H9 (cell line): ENCODE results near the gene KLK7. TPM values are rescaled to one million over a fixed set of nuclear protein-coding genes. Genes with fewer than 3 reads are reported as not detected.

ENCODE experiments used
- DNase-seq: peaks from one replicate; pipeline ENCODE4 v3.0.0-alpha.2; 2017
- H2AFZ ChIP-seq: one replicate; pipeline ENCODE4 v1.6.1; 2013; ENCODE audit warnings: mild to moderate bottlenecking, low read length, control low read depth, moderate library complexity
- H2AK5ac ChIP-seq: 2 replicates; pipeline ENCODE4 v1.6.1; 2013; ENCODE audit warnings: low read length, control low read depth, mixed read lengths; ENCODE audit not compliant: insufficient read length
- H2BK120ac ChIP-seq: one replicate; pipeline ENCODE4 v1.6.1; 2013; ENCODE audit warnings: low read depth, mild to moderate bottlenecking, low read length, control low read depth, inconsistent platforms; ENCODE audit not compliant: poor library complexity, severe bottlenecking
- H2BK12ac ChIP-seq: 2 replicates; pipeline ENCODE4 v1.6.1; 2013; ENCODE audit warnings: low read length, control low read depth, mixed read lengths, low read depth; ENCODE audit not compliant: insufficient read length
- H2BK15ac ChIP-seq: 2 replicates; pipeline ENCODE4 v1.6.1; 2013; ENCODE audit warnings: low read depth, low read length, control low read depth
- H2BK20ac ChIP-seq: one replicate; pipeline ENCODE4 v1.6.1; 2013; ENCODE audit warnings: low read depth, mild to moderate bottlenecking, low read length, control low read depth, inconsistent platforms; ENCODE audit not compliant: poor library complexity, severe bottlenecking
- H2BK5ac ChIP-seq: 2 replicates; pipeline ENCODE4 v1.6.1; 2013; ENCODE audit warnings: low read length, control low read depth, mixed read lengths; ENCODE audit not compliant: insufficient read length
- H3K14ac ChIP-seq: 2 replicates; pipeline ENCODE4 v1.6.1; 2013; ENCODE audit warnings: low read length, control low read depth; ENCODE audit not compliant: insufficient read depth
- H3K18ac ChIP-seq: 2 replicates; pipeline ENCODE4 v1.6.1; 2013; ENCODE audit warnings: low read depth, mild to moderate bottlenecking, mixed read lengths, low read length, control low read depth; ENCODE audit not compliant: insufficient read length
- H3K23ac ChIP-seq: 2 replicates; pipeline ENCODE4 v1.6.1; 2013; ENCODE audit warnings: low read length, control low read depth, mixed read lengths, low read depth; ENCODE audit not compliant: insufficient read length
- H3K23me2 ChIP-seq: 2 replicates; pipeline ENCODE4 v1.6.1; 2013; ENCODE audit warnings: low read depth, mild to moderate bottlenecking, mixed read lengths, low read length, control low read depth; ENCODE audit not compliant: insufficient read length, poor library complexity, severe bottlenecking
- H3K27ac ChIP-seq: 2 replicates; pipeline ENCODE4 v1.5.1; 2013; ENCODE audit warnings: low read length, control low read depth, mixed read lengths, low read depth; ENCODE audit not compliant: insufficient read length
- H3K27me3 ChIP-seq: 2 replicates; pipeline ENCODE4 v1.6.1; 2013; ENCODE audit warnings: low read length, control low read depth, inconsistent platforms; ENCODE audit not compliant: insufficient read depth
- H3K4ac ChIP-seq: 2 replicates; pipeline ENCODE4 v1.6.1; 2013; ENCODE audit warnings: low read depth, mild to moderate bottlenecking, control low read depth, inconsistent platforms, low read length, moderate library complexity
- H3K4me1 ChIP-seq: 2 replicates; pipeline ENCODE4 v1.6.1; 2013; ENCODE audit warnings: low read length, control low read depth, inconsistent platforms; ENCODE audit not compliant: insufficient read depth
- H3K4me2 ChIP-seq: 2 replicates; pipeline ENCODE4 v1.6.1; 2013; ENCODE audit warnings: low read length, control low read depth, mixed read lengths; ENCODE audit not compliant: insufficient read length, insufficient read depth
- H3K56ac ChIP-seq: 2 replicates; pipeline ENCODE4 v1.6.1; 2013; ENCODE audit warnings: low read depth, mild to moderate bottlenecking, mixed read lengths, low read length, control low read depth; ENCODE audit not compliant: insufficient read length
- H3K79me1 ChIP-seq: 2 replicates; pipeline ENCODE4 v1.6.1; 2013; ENCODE audit warnings: low read depth, mild to moderate bottlenecking, moderate library complexity, low read length, control low read depth, inconsistent platforms; ENCODE audit not compliant: insufficient read depth, poor library complexity, severe bottlenecking
- H3K79me2 ChIP-seq: 2 replicates; pipeline ENCODE4 v1.6.1; 2013; ENCODE audit warnings: low read length, control low read depth, inconsistent platforms; ENCODE audit not compliant: insufficient read depth
- H3K9ac ChIP-seq: 2 replicates; pipeline ENCODE4 v1.6.1; 2013; ENCODE audit warnings: low read length, control low read depth, mixed read lengths; ENCODE audit not compliant: insufficient read length; ENCODE audit errors: extremely low read depth
- H3K9me3 ChIP-seq: one replicate; pipeline ENCODE4 v1.6.1; 2013; ENCODE audit warnings: low read depth, low read length, inconsistent platforms; ENCODE audit not compliant: control insufficient read depth
- H3T11ph ChIP-seq: one replicate; pipeline ENCODE4 v1.6.1; 2013; ENCODE audit warnings: mild to moderate bottlenecking, low read length, control low read depth, inconsistent platforms
- H4K20me1 ChIP-seq: one replicate; pipeline ENCODE4 v1.6.1; 2013; ENCODE audit not compliant: control insufficient read depth, insufficient read length, insufficient read depth
- H4K5ac ChIP-seq: 2 replicates; pipeline ENCODE4 v1.6.1; 2013; ENCODE audit warnings: low read depth, mild to moderate bottlenecking, mixed read lengths, low read length, control low read depth; ENCODE audit not compliant: insufficient read length
- H4K8ac ChIP-seq: replicated peaks from 2 replicates; pipeline ENCODE4 v1.6.1; 2013; ENCODE audit warnings: low read length, control low read depth, mixed read lengths, low read depth; ENCODE audit not compliant: insufficient read length
- H4K91ac ChIP-seq: 2 replicates; pipeline ENCODE4 v1.6.1; 2013; ENCODE audit warnings: low read depth, mild to moderate bottlenecking, moderate library complexity, mixed read lengths, low read length, control low read depth; ENCODE audit not compliant: insufficient read length
- H3K27ac Mint-ChIP-seq, 3 experiments: 2 replicates in 2 of 3; 3 replicates in 1 of 3; pipeline ENCODE4 v1.8.0; 2020 to 2021; ENCODE audit warnings: mixed read lengths in 3 of 3, mild to moderate bottlenecking in 1 of 3, moderate library complexity in 1 of 3
- H3K27me3 Mint-ChIP-seq: 2 replicates; pipeline ENCODE4 v1.8.0; 2021; ENCODE audit warnings: low read depth, mild to moderate bottlenecking, moderate library complexity, mixed read lengths
- H3K36me3 Mint-ChIP-seq, 3 experiments: 2 replicates in 2 of 3; 3 replicates in 1 of 3; pipeline ENCODE4 v1.8.0; 2020 to 2021; ENCODE audit warnings: low read depth in 3 of 3, mixed read lengths in 3 of 3; ENCODE audit not compliant: insufficient read depth in 1 of 3
- H3K4me1 Mint-ChIP-seq, 2 experiments: 2 replicates each; pipeline ENCODE4 v1.8.0; 2020; ENCODE audit warnings: mixed read lengths in 2 of 2
- H3K4me3 Mint-ChIP-seq, 2 experiments: 2 replicates in 1 of 2; 3 replicates in 1 of 2; pipeline ENCODE4 v1.8.0; 2020 to 2021; ENCODE audit warnings: mild to moderate bottlenecking in 2 of 2, mixed read lengths in 2 of 2, moderate library complexity in 1 of 2
- H3K9me3 Mint-ChIP-seq, 2 experiments: 2 replicates in 1 of 2; 3 replicates in 1 of 2; pipeline ENCODE4 v1.8.0; 2020; ENCODE audit warnings: mild to moderate bottlenecking in 2 of 2, mixed read lengths in 2 of 2, moderate library complexity in 1 of 2
- CTCF ChIP-seq: fragments of 200-600 bp; sonication (generic); conservative IDR thresholded peaks from 3 replicates; pipeline ENCODE4 v1.8.0; 2021; ENCODE audit warnings: antibody characterized with exemption, mild to moderate bottlenecking
- WGBS: extraction: QIAGEN DNeasy Blood & Tissue Kit; methylation state at CpG from one replicate; pipeline ENCODE4 v1.1.7; 2013; ENCODE audit warnings: missing lambda C conversion rate, low lambda C conversion rate, mixed read lengths; ENCODE audit not compliant: insufficient read length; ENCODE audit errors: extremely low coverage; 5-methylcytosine and 5-hydroxymethylcytosine counted together
- total RNA-seq: library from RNA; stranded (reverse); gene quantifications from 2 replicates; pipeline ENCODE4 v1.2.1, GENCODE V29; 2021

Gene KLK7
- total RNA-seq, 1 experiment from 2014 or later = 0.52 TPM

GRCh38 chr19:50933640-50934039, 50.1 kb downstream of the KLK7 start:
- Histone ChIP-seq H3K27ac (no peak overlapping the region), H2BK20ac (no peak overlapping the region), H3K27me3 (no peaks in the 10 kb centered on the region), H3K9me3 (no peaks in the 10 kb centered on the region), H3K4ac (no peak overlapping the region), H4K20me1 (no peaks in the 10 kb centered on the region), H2BK5ac (no peak overlapping the region), H2BK15ac (no peak overlapping the region), H3K23ac (no peak overlapping the region), H3K18ac (no peak overlapping the region), H4K8ac (no peak overlapping the region), H3K4me2 (no peak overlapping the region), H3K14ac (no peak overlapping the region), H3K23me2 (no peaks in the 10 kb centered on the region), H2AFZ (no peak overlapping the region), H3K79me2 (no peaks in the 10 kb centered on the region), H3K4me1 (no peaks in the 10 kb centered on the region), H2AK5ac (no peak overlapping the region), H4K5ac (peak overlapping the region; percentile 60), H4K91ac (no peak overlapping the region), H2BK120ac (no peak overlapping the region), H3K79me1 (no peaks in the 10 kb centered on the region), H2BK12ac (no peak overlapping the region), H3T11ph (no peak overlapping the region), H3K9ac (no peak overlapping the region), H3K56ac (no peak overlapping the region)
- H3K9me3 Mint-ChIP-seq = peaks cover 0 to 2% of the 10 kb centered on the region in 2 experiments; a peak in 1 of 5 replicates
- peaks cover 38% of the 10 kb centered on the region for H3K27me3 Mint-ChIP-seq
- H3K4me3 Mint-ChIP-seq = no peak overlapping the region
- peaks cover 4 to 6% of the 10 kb centered on the region in 2 experiments for H3K4me1 Mint-ChIP-seq
- H3K36me3 Mint-ChIP-seq = no peaks in the 10 kb centered on the region
- DNase-seq = no peak
- WGBS = no CpG with 5 or more reads among the region's 8 CpGs
- H3K27ac Mint-ChIP-seq = no peak overlapping the region; a peak in 1 of 7 replicates
- TF ChIP-seq CTCF = no peak
